Hepatocyte (in vitro differentiated cells): ENCODE data around the gene MACO1.

ENCODE experiments used
- CTCF ChIP-seq: fragments of 200-600 bp; sonication (generic); IDR thresholded peaks from 2 replicates; pipeline ENCODE4 v1.5.1; 2016; ENCODE audit warnings: antibody characterized with exemption, mild to moderate bottlenecking; ENCODE audit not compliant: poor library complexity
- EZH2phosphoT487 ChIP-seq: fragments of 200-600 bp; sonication (generic); IDR thresholded peaks from one replicate; pipeline ENCODE4 v1.6.1; 2018; ENCODE audit warnings: antibody characterized with exemption, mild to moderate bottlenecking, low read depth, moderate library complexity; ENCODE audit not compliant: unreplicated experiment, severe bottlenecking

- TF ChIP-seq EZH2phosphoT487 (no peak), CTCF (no peak)
Observed at GRCh38 chr1:25534410-25534788, 103.7 kb downstream of the MACO1 start.
